HG02870 (cell line): ENCODE results near the gene SUGP2.
"Not testable (repeated sequence)": the region's sequence is repeated elsewhere in the genome, so short reads cannot be mapped to it uniquely, and the experiment has no call there.

Experiments used
- ATAC-seq: cut with Tn5 transposase; IDR thresholded peaks from one replicate; pipeline ENCODE4 v1.9.1; 2021; ENCODE audit warnings: mild to moderate bottlenecking, moderate library complexity; ENCODE audit not compliant: unreplicated experiment

Gene SUGP2

DNA sequence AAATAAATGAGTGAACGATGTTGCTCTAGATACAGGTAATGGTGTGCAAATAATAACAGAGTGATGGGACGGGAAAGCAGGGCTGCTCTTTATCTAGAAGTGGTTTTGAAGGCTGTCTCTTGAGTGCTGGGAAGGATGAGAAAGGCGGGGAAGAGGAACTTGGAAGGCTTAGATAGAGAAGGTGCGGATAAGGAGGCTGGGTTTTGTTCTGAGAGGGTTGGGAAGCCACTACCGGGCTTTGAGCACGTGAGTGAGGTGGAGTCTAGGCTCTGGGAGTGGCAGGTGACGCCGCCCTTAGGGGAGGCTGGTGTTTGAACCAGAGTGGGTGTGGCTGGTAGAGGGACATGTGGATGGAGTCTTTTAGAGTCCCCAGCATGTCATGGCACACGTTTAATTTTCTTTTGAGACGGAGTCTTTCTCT lies 897 bp upstream of the SUGP2 start:
- no peak for ATAC-seq

DNA sequence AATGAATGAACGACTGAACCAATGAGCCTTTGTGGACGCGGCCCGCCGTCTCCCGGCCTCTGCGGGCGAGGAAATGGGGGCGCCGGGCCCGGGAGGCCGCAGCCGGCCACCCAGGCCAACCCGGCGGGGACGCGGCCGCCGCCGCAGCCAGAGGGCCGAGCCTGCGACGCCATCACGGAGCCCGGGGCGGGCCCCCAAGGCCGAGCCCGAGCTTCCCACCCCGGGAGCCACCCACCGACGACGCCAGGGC lies 216 bp downstream of the SUGP2 start:
- no peak for ATAC-seq

DNA sequence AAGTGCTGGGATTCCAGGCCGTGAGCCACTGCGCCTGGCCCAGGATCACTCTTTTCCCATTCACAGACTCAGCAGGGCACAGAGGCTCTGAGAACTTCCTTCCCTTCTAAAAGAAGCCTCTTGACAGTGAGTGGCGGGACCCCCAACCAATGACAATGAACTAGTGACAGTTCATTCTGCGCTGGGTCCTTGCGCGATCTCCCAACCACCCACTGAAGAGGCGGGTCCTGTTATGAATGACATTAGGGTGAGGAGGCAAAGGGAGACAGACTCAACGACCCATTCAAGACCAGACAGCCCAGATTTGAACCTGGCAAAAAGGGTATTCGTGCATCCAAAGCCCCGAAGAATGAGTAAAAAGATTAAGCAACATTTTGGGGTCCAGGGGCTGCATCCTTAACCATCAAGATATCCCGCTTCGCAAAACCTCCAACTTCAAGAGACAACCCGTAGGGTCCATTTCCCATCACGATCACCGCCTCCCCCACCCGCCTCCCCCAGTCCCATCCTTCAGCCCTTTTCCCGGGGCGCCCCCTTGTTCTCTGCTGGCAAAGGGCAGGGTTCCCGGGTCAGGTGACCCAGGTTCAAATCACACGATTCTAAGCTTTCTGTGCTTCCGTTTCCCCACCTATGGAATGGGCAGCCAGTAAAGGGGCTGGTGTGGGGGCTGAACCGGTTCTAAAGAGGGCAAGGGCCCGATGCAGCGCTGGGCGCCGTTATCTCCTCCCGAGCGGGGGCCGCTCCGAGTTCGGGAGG lies 719 bp downstream of the SUGP2 start:
- peak; percentile 47 for ATAC-seq

DNA sequence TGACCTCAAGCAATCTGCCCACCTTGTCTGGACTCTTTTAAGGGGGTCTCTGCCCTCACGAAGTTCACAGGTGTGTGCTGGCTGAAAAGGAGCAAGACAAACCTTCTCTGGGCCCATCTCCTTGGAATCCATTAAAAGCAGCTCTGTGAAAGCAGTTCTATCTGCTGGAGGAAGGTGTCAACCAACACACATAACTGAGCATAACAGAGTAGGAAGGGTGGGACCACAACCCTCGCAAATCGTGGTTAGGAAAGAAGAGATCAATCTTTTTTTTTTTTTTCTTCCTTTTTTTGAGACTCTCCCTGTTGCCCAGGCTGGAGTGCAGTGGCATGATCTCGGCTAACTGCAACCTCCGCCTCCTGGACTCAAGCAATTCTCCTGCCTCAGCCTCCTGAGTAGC lies 1.4 kb downstream of the SUGP2 start:
- ATAC-seq, result no peak

DNA sequence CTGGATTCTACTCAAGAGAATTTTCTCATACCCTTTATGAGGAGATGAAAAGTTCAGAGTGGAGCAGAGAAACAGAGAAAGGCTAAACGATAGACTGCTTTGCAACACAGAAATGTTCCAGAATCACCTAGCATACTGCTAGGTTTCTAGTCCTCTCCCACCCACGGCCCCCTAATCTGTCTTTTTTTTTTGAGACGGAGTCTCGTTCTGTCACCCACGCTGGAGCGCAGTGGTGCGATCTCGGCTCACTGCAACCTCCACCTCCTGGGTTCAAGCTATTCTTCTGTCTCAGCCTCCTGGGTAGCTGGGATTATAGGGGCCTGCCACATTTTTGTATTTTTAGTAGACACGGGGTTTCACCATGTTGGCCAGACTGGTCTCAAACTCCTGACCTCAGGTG lies 4.8 kb downstream of the SUGP2 start:
- no peak for ATAC-seq

DNA sequence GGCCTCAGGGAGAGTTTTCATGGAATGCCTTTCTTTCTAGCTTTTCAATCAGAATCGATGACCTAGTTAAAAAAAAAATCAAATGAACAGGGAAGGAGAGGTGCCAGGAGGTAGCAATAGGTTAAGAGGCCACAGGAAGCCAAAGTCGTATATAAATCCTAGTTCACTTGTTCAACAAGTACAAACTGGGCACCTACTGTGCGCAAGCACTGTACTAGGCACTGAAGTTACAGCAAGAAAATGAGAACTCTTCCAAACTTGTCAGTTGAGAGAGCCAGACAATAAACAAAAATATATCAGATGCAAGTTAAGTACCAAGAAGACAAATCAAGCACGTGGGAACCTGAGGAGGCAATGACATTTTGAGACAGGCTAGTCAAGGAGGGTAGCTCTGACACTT lies 6.1 kb downstream of the SUGP2 start:
- ATAC-seq, result no peak

DNA sequence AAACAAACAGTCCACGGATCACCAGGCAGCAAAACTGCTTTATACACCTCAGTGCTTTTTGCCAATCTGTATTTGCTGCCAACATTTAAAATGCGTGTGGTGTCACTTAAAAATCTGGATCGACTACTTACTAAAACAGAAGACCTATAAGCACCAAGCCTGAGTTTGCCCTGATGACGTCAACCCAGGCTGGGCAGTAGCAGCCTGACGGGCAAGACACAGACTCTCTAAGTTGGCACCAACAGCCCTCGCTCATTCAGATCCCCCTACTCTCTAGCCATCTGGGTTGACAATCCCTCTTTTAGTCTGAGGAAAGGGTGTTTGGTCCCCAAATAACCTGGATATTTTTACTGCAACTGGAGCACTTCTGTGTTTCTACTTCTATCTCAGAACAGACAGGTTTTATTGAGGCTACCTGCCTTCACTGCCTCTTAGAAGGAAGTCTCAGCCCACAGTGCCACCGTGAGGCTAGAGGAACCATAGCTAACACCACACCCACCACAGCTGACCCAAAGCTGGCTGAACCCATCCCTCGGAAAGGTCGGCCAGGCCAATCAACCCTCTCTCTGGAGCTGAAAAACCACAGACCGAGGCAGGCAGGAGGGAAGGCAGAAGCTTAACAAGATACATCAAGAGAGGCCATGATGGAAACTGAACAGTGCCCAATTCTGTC lies 6.9 kb downstream of the SUGP2 start:
- no peak for ATAC-seq

DNA sequence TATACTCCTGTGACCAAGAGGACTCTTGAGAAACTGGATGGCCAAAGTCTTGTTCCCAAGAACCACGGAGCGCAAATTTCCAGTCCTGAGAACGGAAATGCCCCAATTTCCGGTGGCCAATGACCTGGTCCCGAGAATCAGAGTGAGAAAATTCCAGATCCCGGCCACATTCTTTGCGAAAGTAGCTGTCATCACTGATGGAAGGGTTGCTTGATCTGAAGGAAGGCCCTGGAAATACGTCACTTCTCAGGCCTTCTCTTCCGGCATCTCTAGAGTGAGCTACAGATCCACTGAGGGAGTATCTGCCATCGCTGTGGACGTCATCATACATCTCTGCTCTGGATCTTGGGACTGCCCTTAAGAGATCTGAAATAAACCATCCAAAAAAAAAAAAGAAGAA lies 7.5 kb downstream of the SUGP2 start:
- no peak for ATAC-seq

DNA sequence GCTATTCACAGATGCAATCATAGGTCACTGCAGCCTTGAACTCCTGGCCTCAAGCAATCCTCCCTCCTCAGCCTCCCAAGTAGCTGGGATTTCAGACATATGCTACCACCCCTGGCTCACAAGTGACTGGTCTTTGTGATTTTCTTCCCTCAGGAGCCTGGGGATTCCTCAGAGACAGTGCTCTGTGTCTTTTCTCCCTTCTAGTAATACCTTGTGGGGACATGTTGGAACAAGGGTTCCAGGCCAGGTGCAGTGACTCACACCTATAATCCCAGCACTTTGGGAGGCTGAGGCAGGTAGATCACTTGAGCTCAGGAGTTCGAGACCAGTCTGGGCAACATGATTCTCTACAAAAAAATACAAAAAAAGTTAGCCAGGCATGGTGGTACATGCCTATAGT lies 9.9 kb downstream of the SUGP2 start:
- ATAC-seq, result not testable (repeated sequence)

DNA sequence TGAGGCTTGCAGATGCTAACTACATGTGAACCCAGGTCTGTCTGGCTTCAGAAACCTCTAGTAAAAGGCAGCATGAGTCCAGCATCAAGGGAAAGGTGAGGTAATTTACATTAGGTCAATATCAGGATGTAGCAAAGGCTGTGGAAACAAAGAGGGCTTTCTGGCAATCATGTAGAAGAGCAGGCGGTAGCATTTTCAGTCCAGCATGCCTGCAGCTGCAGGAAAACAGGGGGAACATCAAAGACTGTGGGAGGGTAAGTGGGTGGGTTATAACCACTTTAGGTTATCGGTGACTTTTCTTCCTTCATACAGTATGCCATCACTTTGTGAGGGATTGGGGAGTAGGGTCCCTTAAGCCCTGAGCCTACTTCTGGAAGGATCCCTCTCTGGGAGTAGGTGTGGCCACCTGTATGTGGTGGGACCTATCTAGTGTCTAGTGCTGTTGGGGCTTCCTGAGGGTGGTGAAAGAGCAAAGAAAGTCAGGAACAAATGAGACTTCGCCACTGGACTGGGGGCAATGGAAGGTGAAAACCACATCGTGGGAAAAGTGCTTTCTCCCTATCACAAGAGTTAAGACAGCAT lies 10.8 kb downstream of the SUGP2 start:
- ATAC-seq, result no peak

DNA sequence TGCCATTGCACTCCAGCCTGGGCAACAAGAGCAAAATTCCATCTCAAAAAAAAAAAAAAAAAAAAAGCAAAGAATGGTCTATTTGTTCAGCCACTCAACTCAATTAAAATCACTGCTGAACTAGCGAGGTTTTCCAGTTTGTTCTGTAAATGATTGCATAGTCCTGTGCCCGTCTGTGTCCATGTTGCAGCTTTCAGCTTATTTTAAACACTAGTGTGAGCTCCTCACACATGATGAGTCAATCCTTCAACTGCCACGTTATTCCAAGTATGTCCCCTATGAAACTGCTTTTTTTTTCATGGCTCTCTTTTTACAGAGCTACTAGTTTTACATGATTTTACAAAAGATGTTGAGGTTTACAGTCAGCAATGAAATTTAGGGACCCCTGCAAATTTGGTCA lies 12.2 kb downstream of the SUGP2 start:
- ATAC-seq, result no peak

DNA sequence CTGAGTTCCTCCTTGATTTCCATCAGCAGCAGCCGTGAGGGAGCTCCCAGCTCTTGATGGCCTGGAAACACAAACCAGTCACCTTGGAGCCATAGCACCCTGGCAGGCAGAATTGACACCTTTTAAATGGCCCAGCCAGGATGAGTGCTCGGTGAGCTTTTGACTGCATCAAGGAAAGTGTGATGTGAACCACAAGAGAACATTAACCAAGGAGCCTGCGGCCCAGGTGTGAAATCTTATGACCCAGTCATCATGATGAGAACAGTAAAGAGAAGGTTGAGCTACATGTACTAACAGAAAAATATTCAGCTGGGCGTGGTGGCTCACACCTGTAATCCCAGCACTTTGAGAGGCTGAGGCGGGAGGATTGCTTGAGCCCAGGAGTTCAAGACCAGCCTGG lies 22.8 kb downstream of the SUGP2 start:
- ATAC-seq, result no peak

DNA sequence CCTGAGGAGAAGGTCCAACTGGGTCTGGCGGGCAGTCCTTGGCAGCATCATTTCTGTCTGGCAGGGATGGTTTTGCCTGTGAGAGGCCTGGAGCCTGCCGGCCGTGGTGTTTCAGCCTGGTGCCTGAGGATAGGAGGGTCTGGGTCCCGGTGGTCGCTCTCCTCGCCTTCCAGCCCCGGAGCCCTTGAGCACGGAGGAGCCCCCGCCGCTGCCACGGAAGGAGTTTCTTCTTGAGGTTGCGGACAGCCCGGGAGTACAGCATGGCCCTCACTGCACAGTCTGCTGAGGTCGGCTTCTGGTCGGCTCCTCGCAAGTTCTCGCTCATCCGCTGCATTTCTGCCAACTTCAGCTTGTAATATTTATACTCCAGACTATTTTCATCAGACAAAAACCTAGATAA lies 23.4 kb downstream of the SUGP2 start:
- ATAC-seq, result no peak

DNA sequence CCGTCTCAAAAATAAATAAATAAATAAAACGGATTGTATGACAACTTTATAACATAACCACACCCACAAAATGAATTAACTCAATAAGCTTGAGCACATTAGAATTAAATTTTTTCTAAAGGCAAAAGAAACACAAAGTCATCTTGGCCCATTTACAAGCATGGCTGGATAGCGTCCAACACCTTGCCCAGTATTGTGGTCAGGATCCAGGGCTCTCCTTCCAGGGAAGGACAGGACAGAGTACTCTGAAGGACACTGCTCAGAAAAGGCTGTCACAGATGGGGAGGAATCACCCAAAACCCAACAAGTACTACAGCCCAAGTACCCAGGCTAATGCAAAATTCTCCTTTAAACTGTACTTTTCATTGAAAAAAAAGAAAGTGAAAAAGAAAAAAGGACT lies 27.1 kb downstream of the SUGP2 start:
- ATAC-seq, result no peak

DNA sequence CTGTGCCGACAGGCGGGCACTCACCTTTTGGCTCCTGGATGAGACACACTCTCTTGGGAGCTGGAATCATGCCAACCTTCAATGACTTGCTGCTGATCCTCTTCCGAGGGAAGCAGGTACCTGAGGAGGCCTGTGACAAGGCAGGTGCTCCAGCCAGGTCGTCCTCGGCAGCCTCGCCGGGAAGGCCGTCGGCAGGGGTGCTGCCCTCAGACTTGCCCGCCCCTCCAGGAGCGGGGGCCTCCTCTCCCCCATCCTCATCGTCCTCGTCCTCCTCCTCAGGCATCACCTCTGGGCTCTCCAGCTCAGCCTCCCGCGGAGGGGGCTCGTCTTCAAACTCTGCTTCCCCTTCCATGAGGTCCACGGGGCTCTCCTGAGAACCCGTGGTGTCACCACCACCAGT lies 29.2 kb downstream of the SUGP2 start:
- no peak for ATAC-seq

DNA sequence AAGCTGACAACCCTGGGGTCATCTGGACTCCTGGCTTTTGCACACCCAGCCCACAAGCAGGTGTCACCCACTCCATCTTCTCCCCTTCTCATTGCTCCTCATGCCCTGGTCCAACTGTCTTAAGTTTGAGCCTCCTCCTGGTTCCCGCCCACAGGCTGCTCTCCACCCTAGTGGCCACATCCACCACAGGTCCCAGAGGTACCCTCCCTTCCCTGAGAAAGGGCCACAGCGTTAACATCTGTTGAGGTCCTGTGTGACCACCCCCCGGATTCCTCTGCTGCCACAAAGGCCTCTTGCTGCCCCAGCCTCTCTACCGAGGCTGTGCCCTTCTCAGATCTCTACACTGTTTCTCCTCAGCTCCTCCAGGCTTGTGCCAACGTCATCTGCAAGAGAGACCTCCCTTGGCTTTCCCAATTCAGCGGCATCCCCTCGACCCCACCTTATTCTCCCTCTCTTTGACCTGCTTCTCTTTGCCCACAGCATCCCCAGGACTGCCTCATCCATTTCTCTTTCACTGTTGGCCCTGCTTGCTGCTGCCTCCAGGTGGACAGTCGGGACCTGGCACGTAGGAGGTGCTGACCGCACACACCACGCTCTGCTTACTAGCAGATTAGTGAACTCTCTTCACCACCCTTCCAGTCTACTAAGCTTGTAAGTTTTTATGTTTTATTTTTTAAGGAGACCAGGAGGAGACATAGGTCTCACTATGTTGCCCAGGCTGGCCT lies 33.3 kb downstream of the SUGP2 start:
- ATAC-seq, result no peak

DNA sequence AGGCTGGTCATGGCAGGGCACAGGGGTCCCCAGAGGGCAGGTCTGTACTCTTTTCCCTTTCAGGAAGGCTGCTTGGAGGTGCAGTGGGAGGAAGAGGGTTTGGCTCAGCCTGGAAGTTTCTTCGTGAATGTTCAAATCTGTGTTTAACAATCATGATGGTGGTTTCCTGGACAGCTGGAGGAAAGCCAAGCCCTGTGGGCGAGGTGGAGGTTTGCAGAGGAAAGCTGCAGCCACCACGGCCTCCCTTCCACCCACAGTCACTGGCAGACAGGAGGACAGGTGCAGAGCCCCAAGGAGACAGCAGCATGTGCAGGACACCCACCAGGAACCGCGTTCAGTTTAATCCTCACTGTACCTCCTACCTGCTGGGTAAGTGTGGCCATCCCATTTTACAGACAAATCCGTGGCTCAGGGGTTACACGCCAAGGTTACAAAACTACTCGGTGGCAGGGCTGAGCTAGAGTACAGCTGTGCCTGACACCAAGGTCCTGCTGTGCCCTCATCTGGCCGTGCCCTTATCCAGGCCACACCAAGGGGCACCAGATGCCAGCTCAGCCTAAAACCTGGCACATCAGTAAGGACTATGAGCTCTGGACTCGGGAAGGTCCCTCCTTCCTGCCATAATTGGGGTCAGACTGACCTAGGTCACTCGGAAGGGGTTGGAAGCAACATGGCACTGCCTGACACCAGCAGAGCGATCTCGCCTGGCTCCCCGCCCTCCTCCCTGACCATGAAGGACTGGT lies 34.1 kb downstream of the SUGP2 start:
- no peak for ATAC-seq

DNA sequence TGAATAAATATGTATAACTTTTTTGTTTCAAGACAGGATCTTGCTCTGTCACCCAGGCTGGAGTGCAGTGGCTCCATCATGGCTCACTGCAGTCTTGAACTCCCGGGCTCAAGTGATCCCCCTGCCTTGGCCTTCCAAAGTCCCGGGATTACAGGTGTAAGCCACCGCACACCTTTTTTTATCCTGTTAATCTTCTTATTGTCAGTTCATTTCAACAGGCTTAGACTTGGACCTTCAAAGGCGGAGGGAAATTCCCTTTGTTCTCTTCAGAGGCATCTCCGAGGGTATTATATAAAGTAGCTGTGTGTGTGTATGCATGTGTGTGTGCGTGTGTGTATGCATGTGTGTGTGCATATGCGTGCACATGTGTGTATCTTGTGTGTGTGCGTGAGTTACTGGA lies 35.0 kb downstream of the SUGP2 start:
- no peak for ATAC-seq

DNA sequence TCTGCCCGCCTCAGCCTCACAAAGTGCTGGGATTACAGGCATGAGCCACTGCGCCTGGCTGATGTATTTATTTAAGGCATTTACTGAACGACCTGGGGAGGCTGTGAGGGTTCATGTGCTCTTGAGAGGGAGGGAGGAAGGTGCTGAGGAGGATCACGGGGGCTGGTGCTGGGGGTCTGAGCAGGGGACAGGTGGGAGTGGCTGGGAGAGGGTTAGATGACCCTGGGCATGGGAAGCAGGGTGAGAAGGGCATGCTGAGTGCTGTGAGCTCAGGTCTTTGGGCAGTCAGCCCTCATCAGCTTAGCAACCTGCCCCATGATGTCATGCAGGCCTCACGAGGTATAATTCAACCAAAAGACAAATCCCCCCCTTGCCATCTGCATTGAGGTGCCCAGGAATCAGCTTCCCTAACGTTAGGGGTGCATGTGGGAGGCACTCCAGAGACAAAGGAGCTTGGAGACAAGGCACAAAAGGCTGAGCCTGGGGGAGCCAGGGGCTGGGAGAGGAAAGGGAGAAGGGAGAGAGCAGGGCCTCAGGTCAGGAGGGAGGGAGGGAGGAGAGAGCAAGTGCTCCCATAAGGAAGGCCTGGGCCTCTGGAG lies 36.4 kb downstream of the SUGP2 start:
- no peak for ATAC-seq

DNA sequence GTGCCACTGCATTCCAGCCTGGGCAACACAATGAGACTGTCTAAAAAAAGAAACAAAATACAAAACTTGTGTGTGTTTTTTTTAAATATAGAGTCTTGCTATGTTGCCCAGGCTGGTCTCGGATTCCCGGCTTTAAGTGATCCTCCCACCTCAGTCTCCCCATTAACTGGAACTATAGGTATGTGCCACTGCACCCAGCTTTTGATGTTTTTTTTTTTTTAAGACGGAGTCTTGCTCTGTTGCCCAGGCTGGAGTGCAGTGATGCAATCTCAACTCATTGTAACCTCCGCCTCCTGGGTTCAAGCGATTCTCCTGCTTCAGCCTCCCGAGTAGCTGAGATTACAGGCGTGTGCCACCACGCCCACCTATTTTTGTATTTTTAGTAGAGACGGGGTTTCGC lies 37.0 kb downstream of the SUGP2 start:
- no peak for ATAC-seq

DNA sequence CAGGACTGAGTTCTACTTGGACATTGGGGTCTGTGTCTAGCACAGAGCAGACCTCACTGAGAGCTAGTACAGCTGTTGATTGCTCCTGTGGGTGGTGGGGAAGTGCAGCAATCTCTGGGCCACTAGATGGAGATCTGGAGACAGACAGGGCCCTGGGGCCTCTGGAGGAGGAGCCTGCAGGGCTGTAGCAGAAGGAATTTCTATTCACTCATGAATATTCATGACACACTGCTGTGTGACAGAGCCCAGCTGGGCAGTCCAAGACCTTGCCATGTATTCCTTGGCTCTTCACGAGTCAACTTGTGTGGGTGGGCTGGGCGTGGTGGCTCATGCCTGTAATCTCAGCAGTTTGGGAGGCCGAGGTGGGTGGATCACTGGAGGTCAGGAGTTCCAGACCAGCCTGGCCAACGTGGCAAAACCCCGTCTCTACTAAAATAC lies 37.5 kb downstream of the SUGP2 start:
- ATAC-seq, result no peak
